Measurements from ENCODE around the gene KCNK1. TPM values are rescaled to one million over a fixed set of nuclear protein-coding genes. Genes with fewer than 3 reads are reported as not detected.

KCNK1 gene
- total RNA-seq, 1 experiment from 2014 or later, result 13.3 TPM

DNA sequence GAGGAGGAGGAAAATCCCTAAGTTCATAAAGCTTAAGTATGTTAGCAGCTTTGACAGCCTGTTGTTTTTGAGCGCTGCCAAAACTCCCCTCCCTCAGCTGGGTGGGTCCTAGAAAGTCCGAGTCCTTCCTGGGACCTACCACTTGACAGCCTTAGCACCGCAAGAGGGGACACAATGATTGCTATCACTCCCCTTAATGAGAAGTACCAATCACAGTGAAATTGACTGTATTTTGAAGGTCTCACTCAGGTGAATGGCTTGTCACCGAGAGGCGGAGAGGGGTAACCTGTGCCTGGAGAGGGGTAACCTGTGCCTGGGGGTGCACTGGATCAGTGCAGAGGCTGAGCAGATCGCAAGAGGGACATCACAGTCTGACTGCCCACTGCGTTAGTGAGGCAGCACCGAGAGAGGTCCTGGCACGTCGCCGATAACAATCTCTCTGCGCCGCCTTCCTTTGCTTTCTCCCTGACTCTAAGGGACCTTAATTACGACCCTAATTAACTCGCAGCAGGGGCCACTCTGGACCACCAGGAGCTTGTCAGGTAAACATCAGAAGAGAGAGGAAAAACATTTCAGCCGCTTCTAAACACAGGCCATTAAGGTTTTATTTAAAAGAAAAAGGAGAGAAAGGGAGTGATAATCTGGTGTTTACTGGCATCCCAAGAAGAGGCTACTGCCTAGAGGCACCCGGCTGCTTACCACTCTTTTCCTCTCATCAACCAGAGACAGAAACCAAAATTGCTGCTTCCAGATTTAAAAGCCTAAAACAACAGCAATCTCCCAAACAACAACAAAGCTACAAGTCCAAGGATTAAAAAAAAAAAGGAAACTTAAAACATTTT lies 25.7 kb upstream of the KCNK1 start (continued):
- TF ChIP-seq E2F4 (CRISPR knock-in tag; IDR thresholded peaks at IDR 0.05; ENCODE audit: borderline replicate concordance, low read depth), result no peak

DNA sequence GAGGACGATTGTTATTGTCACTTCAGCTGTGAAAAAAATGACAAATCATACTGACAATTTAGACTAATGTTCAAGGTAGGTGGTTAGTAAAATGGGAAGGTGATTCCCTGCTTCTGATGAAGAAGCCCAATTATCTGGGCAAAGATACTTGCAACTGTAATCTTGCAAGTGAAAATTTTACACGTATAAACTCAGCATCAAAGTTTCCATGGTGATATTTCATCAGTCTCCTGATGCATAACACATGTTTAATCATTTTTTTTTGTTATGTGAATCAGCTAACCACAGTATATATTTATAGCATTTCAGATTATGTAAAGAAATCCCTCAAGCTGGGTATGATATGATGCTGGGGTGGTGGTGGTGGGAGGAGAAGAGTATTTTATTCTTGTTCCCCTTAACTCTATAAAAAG lies 16.4 kb upstream of the KCNK1 start:
- ATAC-seq (no peak), DNase-seq (ENCODE audit: low spot score) (no peak)
- ChIA-PET POLR2A (no interaction called here), CTCF (no interaction called here)
- Mint-ChIP-seq H3K27me3 (ENCODE audit: low read depth) (peaks cover 25% of the 10 kb centered on the region), H3K36me3 (no peaks in the 10 kb centered on the region), H3K4me1 (0 out of 2 replicates have a peak, but pooled peaks cover 2% of the 10 kb centered on the region), H3K27ac (no peak overlapping the region), H3K9me3 (no peaks in the 10 kb centered on the region), H3K4me3 (no peak overlapping the region)
- TF ChIP-seq ZNF396 (CRISPR knock-in tag; IDR thresholded peaks at IDR 0.05; ENCODE audit: borderline replicate concordance) (no peak), ATF6 (CRISPR knock-in tag; IDR thresholded peaks at IDR 0.05) (no peak), MLX (CRISPR knock-in tag; IDR thresholded peaks at IDR 0.05) (no peak), GABPB1 (CRISPR knock-in tag; IDR thresholded peaks at IDR 0.05) (no peak), ZNF512 (CRISPR knock-in tag; IDR thresholded peaks at IDR 0.05; ENCODE audit: borderline replicate concordance) (no peak), E2F1 (CRISPR knock-in tag; IDR thresholded peaks at IDR 0.05) (no peak), GTF2I (CRISPR knock-in tag; conservative IDR thresholded peaks at IDR 0.05) (no peak), GRHL2 (CRISPR knock-in tag; IDR thresholded peaks at IDR 0.05; ENCODE audit: insufficient replicate concordance, severe bottlenecking) (no peak), ATF1 (CRISPR knock-in tag; IDR thresholded peaks at IDR 0.05) (no peak), AFF4 (CRISPR knock-in tag; IDR thresholded peaks at IDR 0.05; ENCODE audit: borderline replicate concordance) (no peak), ATF3 (CRISPR knock-in tag; conservative IDR thresholded peaks at IDR 0.05) (no peak)
- TF ChIP-seq, protein P1, sequence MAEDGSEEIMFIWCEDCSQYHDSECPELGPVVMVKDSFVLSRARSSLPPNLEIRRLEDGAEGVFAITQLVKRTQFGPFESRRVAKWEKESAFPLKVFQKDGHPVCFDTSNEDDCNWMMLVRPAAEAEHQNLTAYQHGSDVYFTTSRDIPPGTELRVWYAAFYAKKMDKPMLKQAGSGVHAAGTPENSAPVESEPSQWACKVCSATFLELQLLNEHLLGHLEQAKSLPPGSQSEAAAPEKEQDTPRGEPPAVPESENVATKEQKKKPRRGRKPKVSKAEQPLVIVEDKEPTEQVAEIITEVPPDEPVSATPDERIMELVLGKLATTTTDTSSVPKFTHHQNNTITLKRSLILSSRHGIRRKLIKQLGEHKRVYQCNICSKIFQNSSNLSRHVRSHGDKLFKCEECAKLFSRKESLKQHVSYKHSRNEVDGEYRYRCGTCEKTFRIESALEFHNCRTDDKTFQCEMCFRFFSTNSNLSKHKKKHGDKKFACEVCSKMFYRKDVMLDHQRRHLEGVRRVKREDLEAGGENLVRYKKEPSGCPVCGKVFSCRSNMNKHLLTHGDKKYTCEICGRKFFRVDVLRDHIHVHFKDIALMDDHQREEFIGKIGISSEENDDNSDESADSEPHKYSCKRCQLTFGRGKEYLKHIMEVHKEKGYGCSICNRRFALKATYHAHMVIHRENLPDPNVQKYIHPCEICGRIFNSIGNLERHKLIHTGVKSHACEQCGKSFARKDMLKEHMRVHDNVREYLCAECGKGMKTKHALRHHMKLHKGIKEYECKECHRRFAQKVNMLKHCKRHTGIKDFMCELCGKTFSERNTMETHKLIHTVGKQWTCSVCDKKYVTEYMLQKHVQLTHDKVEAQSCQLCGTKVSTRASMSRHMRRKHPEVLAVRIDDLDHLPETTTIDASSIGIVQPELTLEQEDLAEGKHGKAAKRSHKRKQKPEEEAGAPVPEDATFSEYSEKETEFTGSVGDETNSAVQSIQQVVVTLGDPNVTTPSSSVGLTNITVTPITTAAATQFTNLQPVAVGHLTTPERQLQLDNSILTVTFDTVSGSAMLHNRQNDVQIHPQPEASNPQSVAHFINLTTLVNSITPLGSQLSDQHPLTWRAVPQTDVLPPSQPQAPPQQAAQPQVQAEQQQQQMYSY (CRISPR knock-in tag; IDR thresholded peaks at IDR 0.05), result no peak
- TF ChIP-seq, protein P2, sequence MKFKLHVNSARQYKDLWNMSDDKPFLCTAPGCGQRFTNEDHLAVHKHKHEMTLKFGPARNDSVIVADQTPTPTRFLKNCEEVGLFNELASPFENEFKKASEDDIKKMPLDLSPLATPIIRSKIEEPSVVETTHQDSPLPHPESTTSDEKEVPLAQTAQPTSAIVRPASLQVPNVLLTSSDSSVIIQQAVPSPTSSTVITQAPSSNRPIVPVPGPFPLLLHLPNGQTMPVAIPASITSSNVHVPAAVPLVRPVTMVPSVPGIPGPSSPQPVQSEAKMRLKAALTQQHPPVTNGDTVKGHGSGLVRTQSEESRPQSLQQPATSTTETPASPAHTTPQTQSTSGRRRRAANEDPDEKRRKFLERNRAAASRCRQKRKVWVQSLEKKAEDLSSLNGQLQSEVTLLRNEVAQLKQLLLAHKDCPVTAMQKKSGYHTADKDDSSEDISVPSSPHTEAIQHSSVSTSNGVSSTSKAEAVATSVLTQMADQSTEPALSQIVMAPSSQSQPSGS (CRISPR knock-in tag; IDR thresholded peaks at IDR 0.05; ENCODE audit: borderline replicate concordance, low read depth), result no peak
